22Rv1 (cell line): ENCODE results near the gene ZNF827.

Experiments used
- H3K27ac ChIP-seq: fragments of 450-650 bp; 2 replicates; pipeline ENCODE4 v1.5.1; 2017
- ZFX ChIP-seq: fragments of 450-650 bp; IDR thresholded peaks from 2 replicates; pipeline ENCODE4 v1.6.1; 2017; ENCODE audit warnings: antibody characterized with exemption, borderline replicate concordance
- TF ChIP-seq, protein P1 (sequence below): fragments of 450-650 bp; IDR thresholded peaks from 2 replicates; pipeline ENCODE4 v1.5.1; 2017; ENCODE audit warnings: mild to moderate bottlenecking

Gene ZNF827

DNA sequence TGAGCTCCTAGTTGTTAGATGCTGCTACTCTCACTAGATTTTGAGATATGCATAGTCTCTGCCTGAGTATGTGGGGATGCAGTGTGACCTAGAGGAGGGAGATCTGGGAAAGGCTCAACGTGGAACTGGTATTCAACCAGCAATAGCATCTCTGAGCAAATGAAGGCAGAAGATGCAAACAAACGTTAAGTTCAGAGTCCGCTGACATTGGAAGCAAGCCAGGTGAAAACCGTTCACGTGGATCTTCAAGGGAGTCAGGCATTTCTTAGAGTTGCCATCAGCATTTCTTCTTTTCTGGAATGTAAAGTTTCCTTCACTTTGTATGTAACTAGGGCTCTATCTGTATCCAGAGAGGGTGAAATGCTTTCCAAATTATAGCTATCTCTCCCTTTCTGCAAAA, 198.8 kb downstream of the ZNF827 start:
- peak overlapping the region; percentile 37; the same call in 1 of the 2 replicates for H3K27ac ChIP-seq
- TF ChIP-seq, protein P1, sequence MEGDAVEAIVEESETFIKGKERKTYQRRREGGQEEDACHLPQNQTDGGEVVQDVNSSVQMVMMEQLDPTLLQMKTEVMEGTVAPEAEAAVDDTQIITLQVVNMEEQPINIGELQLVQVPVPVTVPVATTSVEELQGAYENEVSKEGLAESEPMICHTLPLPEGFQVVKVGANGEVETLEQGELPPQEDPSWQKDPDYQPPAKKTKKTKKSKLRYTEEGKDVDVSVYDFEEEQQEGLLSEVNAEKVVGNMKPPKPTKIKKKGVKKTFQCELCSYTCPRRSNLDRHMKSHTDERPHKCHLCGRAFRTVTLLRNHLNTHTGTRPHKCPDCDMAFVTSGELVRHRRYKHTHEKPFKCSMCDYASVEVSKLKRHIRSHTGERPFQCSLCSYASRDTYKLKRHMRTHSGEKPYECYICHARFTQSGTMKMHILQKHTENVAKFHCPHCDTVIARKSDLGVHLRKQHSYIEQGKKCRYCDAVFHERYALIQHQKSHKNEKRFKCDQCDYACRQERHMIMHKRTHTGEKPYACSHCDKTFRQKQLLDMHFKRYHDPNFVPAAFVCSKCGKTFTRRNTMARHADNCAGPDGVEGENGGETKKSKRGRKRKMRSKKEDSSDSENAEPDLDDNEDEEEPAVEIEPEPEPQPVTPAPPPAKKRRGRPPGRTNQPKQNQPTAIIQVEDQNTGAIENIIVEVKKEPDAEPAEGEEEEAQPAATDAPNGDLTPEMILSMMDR: no peak
- no peak for TF ChIP-seq ZFX

DNA sequence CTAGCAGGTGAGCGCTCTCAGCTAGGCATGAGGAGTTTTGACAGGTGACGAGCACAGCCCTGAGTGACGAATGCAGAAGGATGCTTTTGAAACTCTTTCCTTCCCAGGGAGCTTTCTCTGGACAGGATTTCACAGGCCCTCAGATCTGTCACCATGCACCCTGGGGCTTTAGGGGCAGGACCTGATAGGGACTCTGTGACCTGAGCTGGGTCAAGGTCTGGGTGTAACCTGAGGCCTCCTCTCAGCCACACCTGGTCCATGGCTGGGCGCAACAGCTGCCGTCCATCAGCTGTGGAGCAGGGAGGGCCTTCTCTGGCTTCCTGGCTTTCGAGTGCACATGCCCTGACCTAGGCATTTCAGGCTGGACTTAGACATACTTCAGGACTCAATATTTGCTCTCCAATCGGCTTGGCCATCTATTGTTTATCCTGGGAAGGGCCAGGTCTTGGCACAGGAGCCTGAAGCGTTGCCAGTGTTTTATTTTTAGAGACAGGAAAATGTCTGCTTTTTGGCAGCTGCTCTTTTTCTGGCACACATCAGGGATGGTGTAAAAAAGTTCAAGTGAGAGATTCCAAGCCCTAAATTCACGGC, 202.3 kb downstream of the ZNF827 start:
- TF ChIP-seq, protein P1: no peak
- no peak for TF ChIP-seq ZFX
- peak overlapping the region; percentile 71 for H3K27ac ChIP-seq

DNA sequence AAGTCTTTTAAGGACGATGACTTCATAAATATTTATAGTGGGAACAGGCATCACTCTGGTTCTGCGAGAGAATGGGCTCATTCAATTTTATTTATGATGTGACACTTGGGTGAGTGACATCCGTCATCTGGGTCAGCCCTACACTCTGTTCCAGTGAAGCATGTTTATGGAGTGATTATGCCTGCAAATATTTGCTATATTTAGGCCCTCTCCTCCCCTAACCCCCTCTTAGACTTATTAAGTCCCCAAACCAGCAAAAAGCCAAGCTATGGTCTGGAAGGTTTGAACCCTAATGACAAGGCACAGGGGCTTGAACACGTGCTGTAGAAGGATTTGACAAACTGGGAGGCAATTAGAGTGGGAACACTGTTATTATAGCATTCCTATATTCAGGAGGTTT, 202.8 kb downstream of the ZNF827 start:
- H3K27ac ChIP-seq: peak overlapping the region; percentile 71
- no peak for TF ChIP-seq ZFX
- TF ChIP-seq, protein P1: no peak

DNA sequence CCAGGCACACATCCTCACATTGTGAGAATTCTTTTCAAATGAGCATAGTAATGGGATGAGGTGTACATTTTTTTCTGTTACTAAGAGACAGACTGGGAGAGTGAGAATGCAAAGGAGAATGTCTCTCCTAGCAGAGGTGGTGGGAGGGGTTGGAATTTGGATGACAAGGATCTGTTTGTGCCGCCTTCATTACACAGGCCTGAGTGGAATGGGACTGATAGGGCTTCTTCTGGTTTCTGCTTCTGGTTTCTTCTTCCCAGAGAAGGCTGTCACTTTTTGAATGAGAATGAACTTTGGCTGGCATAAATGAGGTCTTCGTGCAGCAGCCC, 203.3 kb downstream of the ZNF827 start:
- peak overlapping the region; percentile 71; the same call in 1 of the 2 replicates for H3K27ac ChIP-seq
- TF ChIP-seq, protein P1: no peak
- TF ChIP-seq ZFX: no peak

DNA sequence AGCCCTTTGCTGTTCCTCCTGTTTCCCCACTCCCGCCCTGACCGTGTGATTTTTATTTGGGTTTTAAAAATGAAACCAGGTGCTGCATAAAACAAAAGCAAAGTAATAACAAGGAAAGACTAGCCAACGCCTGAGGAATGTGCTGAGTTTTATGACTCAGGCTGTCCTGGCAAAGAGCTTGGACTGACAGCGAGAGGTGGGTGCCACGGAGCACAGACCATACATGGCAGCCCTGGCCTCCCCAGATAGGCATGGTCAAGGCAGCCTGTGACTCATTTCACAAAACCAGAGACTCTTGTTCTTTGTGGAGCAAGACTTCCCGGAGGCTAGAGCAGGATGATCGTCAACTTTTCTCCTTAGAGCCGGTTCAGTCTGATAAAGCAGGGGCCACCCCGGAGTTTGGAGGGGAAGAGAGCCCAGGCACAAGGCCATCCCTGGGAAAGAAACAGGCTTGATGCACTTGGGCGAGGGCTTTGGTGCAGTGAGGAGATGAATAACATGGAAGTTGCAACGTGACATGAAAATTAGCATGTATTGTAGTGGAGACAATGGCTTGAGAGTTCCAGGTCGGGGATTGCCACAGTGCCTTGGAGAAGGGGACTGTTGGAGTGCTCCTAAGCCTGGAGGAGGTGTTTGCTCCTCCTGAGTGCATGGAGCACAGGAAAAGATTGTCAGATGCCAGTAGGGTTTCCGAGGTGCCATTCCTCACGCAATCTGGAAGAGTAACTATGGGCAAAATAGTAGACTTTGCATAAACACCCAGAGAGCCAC, 203.9 kb downstream of the ZNF827 start:
- 0 out of 2 replicates have a peak overlapping the region, but pooled peaks have one; percentile 71 for H3K27ac ChIP-seq
- no peak for TF ChIP-seq ZFX
- TF ChIP-seq, protein P1: no peak

DNA sequence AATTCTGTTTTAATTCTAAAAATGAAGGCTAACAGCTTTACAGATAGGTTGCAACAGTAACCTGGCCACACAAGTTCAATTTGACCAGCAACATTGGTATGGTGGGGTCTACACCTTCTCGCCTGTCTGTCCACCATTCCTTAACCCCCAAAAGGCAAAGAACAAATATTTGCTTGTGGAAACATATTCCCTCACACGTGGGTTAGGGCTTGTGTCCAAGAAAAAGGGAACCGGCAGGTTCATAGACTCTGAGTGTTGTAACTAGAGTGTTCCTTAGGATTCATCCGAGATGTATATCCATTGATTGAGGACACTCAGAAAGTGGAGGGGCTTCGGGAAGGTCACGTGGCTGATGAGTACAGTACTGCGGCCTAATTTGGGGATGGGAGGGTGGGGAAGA, 204.6 kb downstream of the ZNF827 start:
- peak overlapping the region; percentile 73; the same call in 1 of the 2 replicates for H3K27ac ChIP-seq
- TF ChIP-seq, protein P1: no peak
- TF ChIP-seq ZFX: no peak
